Stimulated activated CD8-positive, alpha-beta memory T cell treated with anti-CD3 and anti-CD28 coated beads, Interleukin-15, amount 100 ng/mL, for 48 hours (primary cell): ENCODE data around the gene HEATR5A.
"Not testable (repeated sequence)": the region's sequence is repeated elsewhere in the genome, so short reads cannot be mapped to it uniquely, and the experiment has no call there.

Source experiments
- DNase-seq, 2 donors: peaks; one replicate each; pipeline ENCODE4 v3.0.0-alpha.2; 2020; ENCODE audit warnings: low read depth in 2 of 2

HEATR5A gene

GRCh38 chr14:31420319-31421111 lies at the start of gene HEATR5A:
Gene HEATR5A, minus strand, starts transcription at chr14:31420550. Its CDS starts 17,575 bp downstream, at chr14:31402975.
- peak; percentile 87 to 88 for DNase-seq

DNA sequence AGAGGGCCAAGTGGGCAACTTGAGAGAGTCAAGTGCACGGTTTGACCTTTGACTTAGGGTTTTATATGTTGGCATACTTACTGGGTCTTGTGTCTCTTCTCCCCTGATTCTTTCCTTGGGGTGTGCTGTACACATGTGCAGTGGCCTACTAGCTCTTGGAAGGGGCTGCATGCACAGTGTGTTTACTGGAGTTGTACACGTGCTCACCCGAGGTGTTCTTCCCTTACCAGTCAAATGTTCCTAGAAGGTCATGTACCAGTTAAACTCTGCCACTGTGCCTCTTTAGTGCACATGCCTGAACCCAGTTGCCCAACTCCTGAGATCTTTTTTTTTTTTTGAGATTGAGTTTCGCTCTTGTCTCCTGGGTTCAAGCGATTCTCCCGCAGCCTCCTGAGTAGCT lies 46.2 kb upstream of the HEATR5A start:
- no peak for DNase-seq

DNA sequence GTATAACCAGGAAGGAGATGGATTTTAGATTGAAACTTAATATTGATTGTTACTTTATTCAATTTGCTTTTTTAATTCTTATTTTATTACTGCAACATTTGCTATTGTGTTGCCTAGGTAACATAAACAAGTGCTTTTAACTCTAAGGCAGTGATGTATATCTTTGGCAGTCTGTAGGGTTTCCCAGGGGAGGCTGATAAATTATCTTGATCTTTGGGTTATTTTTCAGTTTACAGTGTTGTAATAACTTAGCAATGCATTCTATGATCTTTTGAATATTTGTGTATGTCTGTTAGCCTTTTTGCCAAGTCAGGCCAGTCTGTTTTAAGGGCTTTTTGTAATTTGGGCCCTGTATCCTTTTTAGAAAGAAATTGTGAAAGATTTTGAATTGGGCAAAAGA lies 44.8 kb upstream of the HEATR5A start:
- DNase-seq, result no peak

- not testable (repeated sequence) for DNase-seq
These were observed 42.1 kb upstream of the HEATR5A start for GRCh38 chr14:31462450-31462849.

- no peak for DNase-seq
These were observed 41.2 kb upstream of the HEATR5A start for GRCh38 chr14:31461545-31461944.

DNA sequence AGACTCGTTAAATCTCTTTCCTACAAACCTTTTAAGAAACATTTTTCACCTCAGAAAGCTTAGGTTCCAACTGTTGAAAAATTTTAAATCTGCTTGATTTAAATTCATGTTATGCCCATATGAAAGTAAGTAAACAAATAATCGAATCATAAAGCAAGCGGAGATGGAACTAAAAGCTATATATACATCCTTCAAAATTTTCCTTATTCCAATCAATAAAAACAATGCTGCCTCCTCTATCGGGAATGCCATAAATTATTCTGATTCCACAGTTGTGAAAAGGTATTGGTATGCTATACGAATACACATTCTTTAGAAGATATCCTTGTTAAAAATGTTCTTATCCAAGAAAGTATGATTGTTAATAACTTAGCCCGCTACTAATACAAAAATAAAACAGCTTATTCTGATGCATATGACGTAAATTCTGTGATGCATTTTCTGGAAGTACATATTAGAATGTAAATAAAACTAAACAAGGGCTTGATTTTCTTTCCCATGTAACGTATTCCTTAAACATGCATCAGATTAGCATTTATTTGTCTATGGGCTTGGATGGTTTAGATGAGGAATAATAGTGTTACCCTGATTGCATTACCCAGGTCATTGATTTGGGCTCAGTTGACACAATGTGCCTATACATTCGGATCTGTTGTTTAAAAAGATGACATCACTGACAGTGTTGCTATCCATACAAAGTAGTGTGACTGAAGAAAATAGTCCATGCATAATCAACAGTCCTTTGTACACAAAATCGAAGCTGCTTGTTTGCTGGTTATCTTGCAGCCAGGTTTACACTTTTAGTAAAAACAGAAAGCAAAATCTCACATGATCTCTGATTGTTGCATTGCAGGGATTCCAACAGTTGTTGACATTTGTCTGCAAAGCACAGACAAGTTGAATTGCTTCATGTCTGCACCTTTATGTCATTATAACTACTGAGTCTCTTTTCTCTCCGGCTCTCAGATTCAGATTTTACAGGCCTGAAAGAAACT lies 37.6 kb upstream of the HEATR5A start:
- DNase-seq, result no peak

GRCh38 chr14:31456841-31457664 lies 36.7 kb upstream of the HEATR5A start, which contains the start of gene DTD2:
Gene DTD2, minus strand, starts transcription at chr14:31457506. Its CDS starts 113 bp downstream, at chr14:31457393.
- peak; percentile 83 to 88 for DNase-seq

- no peak for DNase-seq
These were observed 29.7 kb upstream of the HEATR5A start for GRCh38 chr14:31449971-31450610.

GRCh38 chr14:31449136-31449535 lies 28.8 kb upstream of the HEATR5A start:
- DNase-seq, result no peak

- DNase-seq, result no peak
These were observed 25.4 kb upstream of the HEATR5A start for GRCh38 chr14:31445703-31446102.

DNA sequence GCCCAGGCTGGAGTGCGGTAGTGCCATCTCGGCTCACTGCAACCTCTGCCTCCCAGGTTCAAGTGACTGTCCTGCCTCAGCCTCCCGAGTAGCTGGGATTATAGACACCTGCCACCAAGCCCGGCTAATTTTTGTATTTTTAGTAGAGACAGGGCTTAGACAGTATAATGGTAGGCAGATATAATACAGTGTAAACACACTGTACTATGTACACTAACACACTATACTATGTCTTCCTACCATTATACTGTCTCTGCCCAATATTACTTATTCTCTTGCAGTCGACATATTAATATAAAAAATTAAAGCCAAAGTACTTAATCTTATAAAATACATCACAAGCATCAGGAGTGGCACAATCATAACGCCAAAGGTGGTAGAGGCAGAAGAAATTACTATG lies 21.9 kb upstream of the HEATR5A start:
- no peak for DNase-seq

- no peak for DNase-seq
These were observed 21.1 kb upstream of the HEATR5A start for GRCh38 chr14:31441273-31442111.

DNA sequence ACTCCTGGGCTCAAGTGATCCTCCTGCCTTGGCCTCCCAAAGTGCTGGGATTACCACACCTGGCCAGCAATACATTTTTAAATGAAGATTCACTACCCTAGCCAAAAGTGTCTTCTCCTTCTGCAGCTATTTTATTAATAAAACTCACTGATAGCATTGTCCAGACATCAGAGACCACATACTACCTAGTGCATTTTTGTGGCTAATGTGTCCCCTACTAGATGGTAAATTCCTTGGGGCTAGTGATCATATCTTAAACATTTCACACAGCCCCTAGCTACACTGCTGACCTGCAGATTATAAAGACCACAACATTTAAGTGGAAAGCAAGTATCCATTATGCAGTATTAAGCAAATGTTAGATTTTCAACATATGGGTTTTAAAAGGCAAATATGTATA lies 19.9 kb upstream of the HEATR5A start:
- no peak for DNase-seq

- DNase-seq, result no peak
These were observed 19.2 kb upstream of the HEATR5A start for GRCh38 chr14:31439561-31439960.

DNA sequence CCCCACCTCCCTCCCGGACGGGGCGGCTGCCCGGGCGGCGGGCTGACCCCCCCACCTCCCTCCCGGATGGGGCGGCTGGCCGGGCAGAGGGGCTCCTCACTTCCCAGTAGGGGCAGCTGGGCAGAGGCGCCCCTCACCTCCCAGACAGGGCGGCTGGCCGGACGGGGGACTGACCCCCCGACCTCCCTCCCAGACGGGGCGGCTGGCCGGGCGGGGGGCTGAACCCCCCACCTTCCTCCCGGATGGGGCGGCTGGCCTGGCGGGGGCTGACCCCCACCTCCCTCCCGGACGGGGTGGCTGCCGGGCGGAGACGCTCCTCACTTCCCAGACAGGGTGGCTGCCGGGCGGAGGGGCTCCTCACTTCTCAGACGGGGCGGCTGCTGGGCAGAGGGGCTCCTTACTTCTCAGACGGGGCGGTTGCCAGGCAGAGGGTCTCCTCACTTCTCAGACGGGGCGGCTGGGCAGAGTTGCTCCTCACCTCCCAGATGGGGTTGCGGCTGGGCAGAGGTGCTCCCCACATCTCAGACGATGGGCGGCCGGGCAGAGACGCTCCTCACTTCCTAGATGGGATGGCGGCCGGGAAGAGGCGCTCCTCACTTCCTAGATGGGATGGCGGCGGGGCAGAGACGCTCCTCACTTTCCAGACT lies 16.8 kb upstream of the HEATR5A start:
- not testable (repeated sequence) for DNase-seq

DNA sequence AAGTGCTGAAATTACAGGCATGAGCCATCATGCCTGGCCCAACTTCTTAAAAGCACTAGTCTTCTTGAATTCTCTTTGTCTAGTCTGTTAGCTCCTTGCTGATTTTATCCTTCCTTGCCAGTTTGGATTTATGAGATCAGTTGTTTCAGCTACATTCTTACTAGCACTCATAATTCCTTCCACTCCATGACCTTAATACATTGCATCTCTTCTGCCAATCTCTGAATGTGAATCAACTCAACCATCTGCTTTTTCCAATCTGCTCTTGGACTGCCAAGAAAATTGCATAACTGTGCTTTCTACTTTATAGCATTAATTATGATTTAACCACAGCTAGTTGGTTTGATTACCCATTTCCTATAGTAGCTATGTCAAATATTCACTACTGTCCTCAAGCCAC lies 14.9 kb upstream of the HEATR5A start:
- no peak for DNase-seq

GRCh38 chr14:31430634-31431264 lies 10.4 kb upstream of the HEATR5A start:
- no peak for DNase-seq

DNA sequence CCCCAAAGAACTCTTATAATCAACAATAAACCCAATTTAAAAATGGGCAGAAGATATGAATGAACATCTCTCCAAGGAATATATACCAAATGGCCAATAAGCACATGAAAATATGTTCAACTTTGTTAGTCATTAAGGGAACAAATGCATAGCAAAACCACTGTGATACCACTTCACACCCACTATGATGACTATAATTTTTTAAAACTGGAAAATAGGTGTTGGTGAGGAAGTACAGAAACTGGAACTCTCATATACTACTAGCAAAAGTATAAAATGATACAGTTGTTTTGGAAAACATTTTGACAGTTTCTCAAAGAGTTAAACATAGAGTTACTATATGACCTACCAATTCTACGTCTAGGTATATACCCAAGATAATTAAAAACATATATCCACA lies 9.4 kb upstream of the HEATR5A start:
- DNase-seq, result no peak

DNA sequence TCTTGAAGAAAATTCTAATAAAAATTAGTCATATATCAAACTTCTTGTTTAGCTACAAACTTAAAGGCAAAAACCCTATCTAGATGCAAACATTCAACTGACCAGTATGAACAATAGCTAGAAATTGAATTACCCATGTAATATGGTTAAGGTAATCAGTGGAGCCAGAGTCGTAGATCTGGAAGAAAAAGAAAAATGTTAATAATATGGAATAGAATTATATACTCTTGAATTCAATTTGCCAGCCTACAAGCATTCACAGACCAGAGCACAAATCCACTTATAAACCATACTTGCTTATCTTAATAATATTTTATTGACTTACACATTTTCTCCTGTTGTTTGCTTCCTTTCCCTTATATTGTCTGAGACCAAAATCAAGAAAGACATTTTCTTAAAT lies 7.7 kb upstream of the HEATR5A start:
- no peak for DNase-seq
